Measurements from ENCODE around the gene ELOVL5.
A peak's percentile ranks its signal among the peaks of the same experiment; 100 is the strongest.

Gene ELOVL5

DNA sequence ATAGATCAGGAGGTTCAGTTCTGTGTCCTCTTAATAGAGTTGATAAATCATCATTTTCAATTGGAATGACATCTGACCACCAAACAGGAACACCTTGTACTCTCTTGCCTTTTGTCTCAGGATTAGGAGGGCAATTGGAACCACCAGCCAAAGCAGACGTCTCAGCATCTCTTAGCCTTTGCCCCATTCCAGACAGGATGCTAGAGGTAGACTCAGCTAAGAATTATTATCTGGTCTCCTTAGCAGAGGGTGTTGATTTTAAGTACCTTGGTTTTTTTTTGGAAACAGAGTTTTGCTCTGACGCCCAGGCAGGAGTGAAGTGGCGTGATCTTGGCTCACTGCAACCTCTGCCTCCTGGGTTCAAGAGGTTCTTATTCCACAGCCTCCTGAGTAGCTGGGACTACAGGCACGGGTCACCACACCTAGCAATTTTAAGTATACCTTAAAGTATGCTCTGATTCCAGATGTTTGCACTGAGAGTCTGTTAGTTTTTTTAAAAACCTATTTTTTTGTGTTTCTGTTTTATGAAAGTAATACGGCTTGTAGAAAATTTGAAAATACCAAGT, 28.0 kb upstream of the ELOVL5 start:
- H3K4me1 ChIP-seq (ENCODE audit: control insufficient read depth, insufficient read depth, low read length, unreplicated experiment) = no peaks in the 10 kb centered on the region
- no peaks in the 10 kb centered on the region for H3K79me2 ChIP-seq (ENCODE audit: control insufficient read depth, insufficient read depth, low read length, unreplicated experiment)
- no peak overlapping the region for H2AFZ ChIP-seq (ENCODE audit: low read length, unreplicated experiment)
- no peak overlapping the region for H3K27ac ChIP-seq (ENCODE audit: low read depth, low read length)
- peaks cover 29% of the 10 kb centered on the region for H3K27me3 ChIP-seq (ENCODE audit: insufficient read depth, low read length)
- H3K36me3 ChIP-seq (ENCODE audit: insufficient read depth, low read length) = no peaks in the 10 kb centered on the region
- no peak overlapping the region for H3K4me3 ChIP-seq (ENCODE audit: low read depth, low read length)

DNA sequence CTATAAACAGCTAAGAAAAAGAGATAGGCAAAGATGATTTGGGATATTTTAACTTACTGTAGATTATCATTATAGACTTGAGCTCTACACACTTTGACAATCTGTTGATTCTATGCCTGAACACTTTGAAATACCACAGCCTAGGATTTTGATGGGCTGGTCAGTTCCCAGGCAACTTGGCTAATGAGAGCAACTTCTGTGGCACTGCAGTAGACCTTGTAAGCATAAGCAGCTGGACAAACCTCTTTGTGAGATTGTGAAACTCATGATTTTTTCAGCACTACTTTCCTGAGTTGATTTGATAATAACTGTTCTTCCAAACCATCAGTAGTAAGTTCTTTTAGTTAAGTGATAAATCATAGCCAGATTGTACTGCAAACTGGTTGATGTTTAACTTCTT, 27.1 kb upstream of the ELOVL5 start:
- Histone ChIP-seq H2AFZ (ENCODE audit: low read length, unreplicated experiment) (no peak overlapping the region), H3K36me3 (ENCODE audit: insufficient read depth, low read length) (no peaks in the 10 kb centered on the region), H3K79me2 (ENCODE audit: control insufficient read depth, insufficient read depth, low read length, unreplicated experiment) (no peaks in the 10 kb centered on the region), H3K4me3 (ENCODE audit: low read depth, low read length) (no peak overlapping the region), H3K27ac (ENCODE audit: low read depth, low read length) (no peak overlapping the region), H3K27me3 (ENCODE audit: insufficient read depth, low read length) (peaks cover 29% of the 10 kb centered on the region), H3K4me1 (ENCODE audit: control insufficient read depth, insufficient read depth, low read length, unreplicated experiment) (no peaks in the 10 kb centered on the region)

- H3K36me3 ChIP-seq (ENCODE audit: insufficient read depth, low read length) = no peaks in the 10 kb centered on the region
- no peak overlapping the region for H3K27ac ChIP-seq (ENCODE audit: low read depth, low read length)
Observed at GRCh38 chr6:53373638-53374037, 24.9 kb upstream of the ELOVL5 start.

DNA sequence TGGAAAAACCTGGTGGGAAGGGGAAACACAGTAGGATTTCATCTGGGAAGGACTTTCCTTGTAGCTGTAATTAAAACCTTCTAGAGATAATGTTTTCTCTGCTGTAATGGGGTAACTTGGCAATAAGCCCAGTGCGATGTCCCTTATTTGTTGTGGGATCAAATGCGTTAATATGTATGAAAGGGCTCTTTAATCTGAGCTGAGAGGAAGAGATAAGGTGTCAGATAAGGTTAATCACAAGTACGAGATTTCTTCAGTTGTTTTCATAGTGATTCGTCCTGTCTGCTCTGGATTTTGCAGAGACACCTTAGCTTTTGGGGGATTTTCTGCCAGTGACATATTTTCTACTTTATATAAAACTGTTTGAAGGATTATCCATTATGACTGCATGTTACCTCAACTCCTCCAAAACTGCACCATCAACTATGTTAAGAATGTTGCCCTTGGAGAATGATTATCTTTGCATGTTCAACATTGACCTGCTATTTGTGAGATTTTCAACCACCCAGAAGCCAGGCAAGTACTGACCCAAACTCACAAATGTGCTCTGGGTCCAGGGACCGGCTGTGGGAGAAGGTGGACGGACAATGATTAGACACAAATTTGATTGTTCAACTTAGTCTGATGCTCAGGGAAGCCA, 21.2 kb upstream of the ELOVL5 start:
- Histone ChIP-seq H3K27me3 (ENCODE audit: insufficient read depth, low read length) (peaks cover 10% of the 10 kb centered on the region; the same call in 1 of the 2 replicates), H3K36me3 (ENCODE audit: insufficient read depth, low read length) (no peaks in the 10 kb centered on the region), H2AFZ (ENCODE audit: low read length, unreplicated experiment) (no peak overlapping the region), H3K79me2 (ENCODE audit: control insufficient read depth, insufficient read depth, low read length, unreplicated experiment) (no peaks in the 10 kb centered on the region), H3K27ac (ENCODE audit: low read depth, low read length) (no peak overlapping the region), H3K4me3 (ENCODE audit: low read depth, low read length) (no peak overlapping the region), H3K4me1 (ENCODE audit: control insufficient read depth, insufficient read depth, low read length, unreplicated experiment) (no peaks in the 10 kb centered on the region)

More at GRCh38 chr6:53373638-53374037, 24.9 kb upstream of the ELOVL5 start:
- H3K27me3 ChIP-seq (ENCODE audit: insufficient read depth, low read length) = peaks cover 29% of the 10 kb centered on the region
- H2AFZ ChIP-seq (ENCODE audit: low read length, unreplicated experiment) = no peak overlapping the region
- no peaks in the 10 kb centered on the region for H3K4me1 ChIP-seq (ENCODE audit: control insufficient read depth, insufficient read depth, low read length, unreplicated experiment)
- H3K79me2 ChIP-seq (ENCODE audit: control insufficient read depth, insufficient read depth, low read length, unreplicated experiment) = no peaks in the 10 kb centered on the region
- H3K4me3 ChIP-seq (ENCODE audit: low read depth, low read length) = no peak overlapping the region

DNA sequence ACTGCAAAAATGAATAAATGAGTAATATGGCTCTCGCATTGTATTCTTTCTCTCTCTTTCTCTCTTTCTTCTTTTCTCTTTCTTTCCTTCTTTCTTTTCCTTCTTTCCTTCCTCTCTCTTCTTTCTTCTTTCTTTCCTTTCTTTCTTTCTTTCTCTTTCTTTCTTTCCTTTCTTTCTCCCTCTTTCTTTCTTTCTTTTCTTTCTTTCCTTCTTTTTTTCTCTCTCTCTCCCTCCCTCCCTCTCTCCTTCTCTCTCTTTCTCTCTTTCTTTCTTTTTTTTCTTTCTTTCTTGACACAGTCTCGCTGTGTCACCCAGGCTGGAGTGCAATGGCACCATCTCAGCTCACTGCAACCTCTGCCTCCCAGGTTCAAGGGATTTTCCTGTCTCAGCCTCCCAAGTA, 20.3 kb upstream of the ELOVL5 start:
- Histone ChIP-seq H3K79me2 (ENCODE audit: control insufficient read depth, insufficient read depth, low read length, unreplicated experiment) (no peaks in the 10 kb centered on the region), H3K27me3 (ENCODE audit: insufficient read depth, low read length) (peaks cover under 1% of the 10 kb centered on the region; the same call in 1 of the 2 replicates), H3K4me1 (ENCODE audit: control insufficient read depth, insufficient read depth, low read length, unreplicated experiment) (no peaks in the 10 kb centered on the region), H2AFZ (ENCODE audit: low read length, unreplicated experiment) (no peak overlapping the region), H3K27ac (ENCODE audit: low read depth, low read length) (no peak overlapping the region), H3K4me3 (ENCODE audit: low read depth, low read length) (no peak overlapping the region), H3K36me3 (ENCODE audit: insufficient read depth, low read length) (no peaks in the 10 kb centered on the region)

- no peak overlapping the region for H3K27ac ChIP-seq (ENCODE audit: low read depth, low read length)
- H3K4me1 ChIP-seq (ENCODE audit: control insufficient read depth, insufficient read depth, low read length, unreplicated experiment) = peaks cover 2% of the 10 kb centered on the region
- no peaks in the 10 kb centered on the region for H3K36me3 ChIP-seq (ENCODE audit: insufficient read depth, low read length)
- no peaks in the 10 kb centered on the region for H3K27me3 ChIP-seq (ENCODE audit: insufficient read depth, low read length)
- no peaks in the 10 kb centered on the region for H3K79me2 ChIP-seq (ENCODE audit: control insufficient read depth, insufficient read depth, low read length, unreplicated experiment)
- H2AFZ ChIP-seq (ENCODE audit: low read length, unreplicated experiment) = no peak overlapping the region
- H3K4me3 ChIP-seq (ENCODE audit: low read depth, low read length) = no peak overlapping the region
Observed at GRCh38 chr6:53366128-53366641, 17.4 kb upstream of the ELOVL5 start.

GRCh38 chr6:53363341-53364079, 14.8 kb upstream of the ELOVL5 start:
- Histone ChIP-seq H3K79me2 (ENCODE audit: control insufficient read depth, insufficient read depth, low read length, unreplicated experiment) (no peaks in the 10 kb centered on the region), H3K36me3 (ENCODE audit: insufficient read depth, low read length) (no peaks in the 10 kb centered on the region), H3K27me3 (ENCODE audit: insufficient read depth, low read length) (no peaks in the 10 kb centered on the region), H2AFZ (ENCODE audit: low read length, unreplicated experiment) (no peak overlapping the region), H3K4me1 (ENCODE audit: control insufficient read depth, insufficient read depth, low read length, unreplicated experiment) (peaks cover 9% of the 10 kb centered on the region), H3K4me3 (ENCODE audit: low read depth, low read length) (no peak overlapping the region), H3K27ac (ENCODE audit: low read depth, low read length) (no peak overlapping the region)

- Histone ChIP-seq H3K27me3 (ENCODE audit: insufficient read depth, low read length) (no peaks in the 10 kb centered on the region), H3K79me2 (ENCODE audit: control insufficient read depth, insufficient read depth, low read length, unreplicated experiment) (no peaks in the 10 kb centered on the region), H3K27ac (ENCODE audit: low read depth, low read length) (no peak overlapping the region), H2AFZ (ENCODE audit: low read length, unreplicated experiment) (no peak overlapping the region), H3K4me3 (ENCODE audit: low read depth, low read length) (no peak overlapping the region), H3K4me1 (ENCODE audit: control insufficient read depth, insufficient read depth, low read length, unreplicated experiment) (peaks cover 12% of the 10 kb centered on the region), H3K36me3 (ENCODE audit: insufficient read depth, low read length) (no peaks in the 10 kb centered on the region)
Observed at GRCh38 chr6:53361549-53362031, 12.8 kb upstream of the ELOVL5 start.

DNA sequence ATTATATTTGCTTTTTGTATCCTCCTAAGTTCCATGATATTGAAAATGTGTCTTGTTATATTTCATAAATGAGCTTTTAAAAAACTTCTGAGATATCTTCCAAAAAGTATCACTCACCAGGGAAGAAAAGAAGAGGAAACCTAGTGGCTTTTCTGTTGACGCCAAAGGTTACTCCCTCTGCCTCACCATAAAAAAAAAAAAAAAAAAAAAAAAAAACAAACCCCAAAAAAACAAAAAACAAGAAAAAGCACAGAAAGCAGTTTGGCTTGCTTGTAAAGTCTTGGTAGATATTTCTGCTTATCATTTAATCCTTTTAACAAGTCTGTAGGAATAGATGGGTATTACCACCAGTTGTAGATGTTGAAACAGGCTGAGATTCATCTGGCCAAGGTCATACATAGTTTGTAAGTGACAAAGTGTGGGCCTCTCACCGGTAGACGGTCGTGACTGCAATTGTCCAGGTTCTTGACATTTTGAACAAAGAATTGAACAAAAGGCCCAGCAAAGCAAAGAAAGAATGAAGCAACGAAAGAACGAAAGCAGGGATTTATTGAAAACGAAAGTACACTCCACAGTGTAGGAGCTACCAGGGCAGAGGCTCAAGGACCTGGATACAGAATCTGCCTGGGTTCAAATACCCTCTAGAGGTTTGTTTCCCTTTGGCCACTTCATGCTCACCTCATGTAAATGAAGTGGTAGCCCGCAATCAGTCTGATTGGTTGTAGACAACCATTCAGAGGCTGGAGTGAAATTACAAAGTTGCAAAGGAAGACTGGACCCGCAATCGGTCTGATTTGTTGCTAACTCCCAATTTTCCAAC, 11.6 kb upstream of the ELOVL5 start:
- Histone ChIP-seq H2AFZ (ENCODE audit: low read length, unreplicated experiment) (peak overlapping the region; percentile 81), H3K79me2 (ENCODE audit: control insufficient read depth, insufficient read depth, low read length, unreplicated experiment) (no peaks in the 10 kb centered on the region), H3K4me3 (ENCODE audit: low read depth, low read length) (peak overlapping the region; percentile 78), H3K27ac (ENCODE audit: low read depth, low read length) (peak overlapping the region; percentile 92), H3K36me3 (ENCODE audit: insufficient read depth, low read length) (no peaks in the 10 kb centered on the region), H3K4me1 (ENCODE audit: control insufficient read depth, insufficient read depth, low read length, unreplicated experiment) (peaks cover 12% of the 10 kb centered on the region), H3K27me3 (ENCODE audit: insufficient read depth, low read length) (no peaks in the 10 kb centered on the region)

- peaks cover 12% of the 10 kb centered on the region for H3K4me1 ChIP-seq (ENCODE audit: control insufficient read depth, insufficient read depth, low read length, unreplicated experiment)
- H3K4me3 ChIP-seq (ENCODE audit: low read depth, low read length) = peak overlapping the region; percentile 78
- H3K27ac ChIP-seq (ENCODE audit: low read depth, low read length) = peak overlapping the region; percentile 92
- H2AFZ ChIP-seq (ENCODE audit: low read length, unreplicated experiment) = peak overlapping the region; percentile 81
- no peaks in the 10 kb centered on the region for H3K79me2 ChIP-seq (ENCODE audit: control insufficient read depth, insufficient read depth, low read length, unreplicated experiment)
- H3K36me3 ChIP-seq (ENCODE audit: insufficient read depth, low read length) = no peaks in the 10 kb centered on the region
- no peaks in the 10 kb centered on the region for H3K27me3 ChIP-seq (ENCODE audit: insufficient read depth, low read length)
Observed at GRCh38 chr6:53359843-53360092, 11.0 kb upstream of the ELOVL5 start.
